ENCODE results near the gene PPARA.

DNA sequence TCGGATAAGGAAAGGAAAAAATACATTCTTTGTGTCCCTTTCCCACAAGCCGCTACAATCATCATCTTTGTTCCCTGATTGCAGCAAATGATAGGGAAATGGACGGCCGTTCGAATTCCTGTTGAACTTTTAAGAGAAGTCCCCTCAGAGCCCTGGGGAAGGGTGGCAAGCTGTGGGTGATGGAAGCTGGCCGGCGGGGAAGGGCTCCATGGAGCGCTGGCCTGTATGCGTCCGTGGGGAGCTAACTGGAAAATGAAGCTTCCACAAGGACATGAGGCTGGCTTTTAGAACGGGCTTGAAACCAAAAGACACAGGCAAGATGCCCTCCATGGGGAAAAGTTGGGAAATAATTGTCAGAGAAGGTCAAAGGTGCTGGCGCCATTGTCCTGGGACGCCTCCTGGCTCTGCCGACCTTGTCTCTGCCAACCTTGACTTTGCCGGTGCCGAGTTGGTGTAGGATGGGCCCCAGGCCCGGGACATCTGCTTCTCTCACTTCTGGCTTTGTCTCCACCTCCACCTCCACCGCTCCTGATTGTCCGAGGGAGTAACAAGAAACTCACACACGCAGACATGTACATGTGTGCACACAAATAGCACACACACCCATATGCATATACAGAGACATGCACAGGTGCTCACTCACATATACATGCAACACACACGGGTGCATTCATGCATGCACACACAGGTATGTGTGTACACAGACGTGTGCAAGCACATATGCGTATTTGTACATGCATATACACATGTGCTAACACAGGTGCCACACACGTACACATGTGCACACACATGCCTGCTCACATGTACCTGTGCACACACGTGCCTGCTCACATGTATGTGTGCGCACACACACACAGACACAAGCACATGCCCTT lies 14.5 kb upstream of the PPARA start:
- TF ChIP-seq EP300 (IDR thresholded peaks at IDR 0.05) (no peak), POLR2A (IDR thresholded peaks at IDR 0.05) (no peak)
- TF ChIP-seq, protein P1, sequence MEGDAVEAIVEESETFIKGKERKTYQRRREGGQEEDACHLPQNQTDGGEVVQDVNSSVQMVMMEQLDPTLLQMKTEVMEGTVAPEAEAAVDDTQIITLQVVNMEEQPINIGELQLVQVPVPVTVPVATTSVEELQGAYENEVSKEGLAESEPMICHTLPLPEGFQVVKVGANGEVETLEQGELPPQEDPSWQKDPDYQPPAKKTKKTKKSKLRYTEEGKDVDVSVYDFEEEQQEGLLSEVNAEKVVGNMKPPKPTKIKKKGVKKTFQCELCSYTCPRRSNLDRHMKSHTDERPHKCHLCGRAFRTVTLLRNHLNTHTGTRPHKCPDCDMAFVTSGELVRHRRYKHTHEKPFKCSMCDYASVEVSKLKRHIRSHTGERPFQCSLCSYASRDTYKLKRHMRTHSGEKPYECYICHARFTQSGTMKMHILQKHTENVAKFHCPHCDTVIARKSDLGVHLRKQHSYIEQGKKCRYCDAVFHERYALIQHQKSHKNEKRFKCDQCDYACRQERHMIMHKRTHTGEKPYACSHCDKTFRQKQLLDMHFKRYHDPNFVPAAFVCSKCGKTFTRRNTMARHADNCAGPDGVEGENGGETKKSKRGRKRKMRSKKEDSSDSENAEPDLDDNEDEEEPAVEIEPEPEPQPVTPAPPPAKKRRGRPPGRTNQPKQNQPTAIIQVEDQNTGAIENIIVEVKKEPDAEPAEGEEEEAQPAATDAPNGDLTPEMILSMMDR (IDR thresholded peaks at IDR 0.05), result no peak
